ENCODE results near the gene SLC25A28. TPM values are rescaled to one million over a fixed set of nuclear protein-coding genes. Genes with fewer than 3 reads are reported as not detected.

Gene SLC25A28
- total and polyA plus RNA-seq, 3 donors from 2014 or later, result 58.2 to 202 (median 89.3) TPM

- 92 to 93% methylated on average over 2 of the region's 2 CpGs for WGBS, 2 donors
- TF ChIP-seq CTCF (IDR thresholded peaks at IDR 0.05), result no peak
- TF ChIP-seq POLR2A (IDR thresholded peaks at IDR 0.05), result no peak
- no peaks in the 10 kb centered on the region for H3K36me3 ChIP-seq (ENCODE audit: low read depth, missing control alignments)
- DNase-seq, result no peak
- intact Hi-C loops (cut with DNase I; ENCODE audit: low total_unique reads), result no loop called here
- H3K27ac ChIP-seq, result no peak overlapping the region
- H3K9me3 ChIP-seq, result no peaks in the 10 kb centered on the region
- H3K27me3 ChIP-seq, result no peaks in the 10 kb centered on the region
- H3K4me1 ChIP-seq, result no peaks in the 10 kb centered on the region
- no peak overlapping the region for H3K4me3 ChIP-seq
These were observed 27.4 kb upstream of the SLC25A28 start for GRCh38 chr10:99647601-99648151.

- TF ChIP-seq POLR2A (IDR thresholded peaks at IDR 0.05) (no peak), CTCF (IDR thresholded peaks at IDR 0.05) (no peak)
- DNase-seq, result no peak
- Histone ChIP-seq H3K36me3 (ENCODE audit: low read depth, missing control alignments) (no peaks in the 10 kb centered on the region), H3K4me3 (no peak overlapping the region), H3K27ac (no peak overlapping the region), H3K9me3 (no peaks in the 10 kb centered on the region), H3K4me1 (no peaks in the 10 kb centered on the region), H3K27me3 (no peaks in the 10 kb centered on the region)
- intact Hi-C loops (cut with DNase I; ENCODE audit: low total_unique reads), result no loop called here
These were observed 13.6 kb upstream of the SLC25A28 start for GRCh38 chr10:99633832-99634231.

GRCh38 chr10:99631496-99631895, 11.3 kb upstream of the SLC25A28 start:
- intact Hi-C loops (cut with DNase I; ENCODE audit: low total_unique reads), result no loop called here

GRCh38 chr10:99630991-99631390, 10.8 kb upstream of the SLC25A28 start:
- intact Hi-C loops (cut with DNase I; ENCODE audit: low total_unique reads), result no loop called here
- Histone ChIP-seq H3K27me3 (no peaks in the 10 kb centered on the region), H3K27ac (no peak overlapping the region)

More at GRCh38 chr10:99631496-99631895, 11.3 kb upstream of the SLC25A28 start:
- Histone ChIP-seq H3K36me3 (ENCODE audit: low read depth, missing control alignments) (no peaks in the 10 kb centered on the region), H3K27me3 (no peaks in the 10 kb centered on the region), H3K27ac (no peak overlapping the region), H3K9me3 (no peaks in the 10 kb centered on the region), H3K4me3 (no peak overlapping the region), H3K4me1 (no peaks in the 10 kb centered on the region)
- TF ChIP-seq POLR2A (IDR thresholded peaks at IDR 0.05) (no peak), CTCF (IDR thresholded peaks at IDR 0.05) (no peak)
- WGBS, 2 donors, result 89 to 91% methylated on average over 3 of the region's 3 CpGs
- DNase-seq, result no peak

More at GRCh38 chr10:99630991-99631390, 10.8 kb upstream of the SLC25A28 start:
- TF ChIP-seq CTCF (IDR thresholded peaks at IDR 0.05) (no peak), POLR2A (IDR thresholded peaks at IDR 0.05) (no peak)
- H3K4me3 ChIP-seq, result no peak overlapping the region
- DNase-seq, result no peak
- no peaks in the 10 kb centered on the region for H3K4me1 ChIP-seq
- H3K36me3 ChIP-seq (ENCODE audit: low read depth, missing control alignments), result no peaks in the 10 kb centered on the region
- H3K9me3 ChIP-seq, result no peaks in the 10 kb centered on the region

All from testis (tissue), 3 donors.